Liver (tissue), 9 donors: Measurements from ENCODE around the gene BCAT1. TPM values are rescaled to one million over a fixed set of nuclear protein-coding genes. Genes with fewer than 3 reads are reported as not detected.

Experiments used
- DNase-seq: peaks from one replicate; pipeline ENCODE4 v3.0.0-alpha.2; 2017; ENCODE audit warnings: low spot score
- H3K27ac ChIP-seq, 2 donors: one replicate each; pipeline ENCODE4 v1.7.0; 2013; ENCODE audit warnings: inconsistent platforms in 2 of 2, low read length in 2 of 2, control low read depth in 1 of 2, low read depth in 1 of 2, mild to moderate bottlenecking in 1 of 2
- H3K27me3 ChIP-seq, 4 donors: one replicate each; pipeline versions ENCODE4 v1.6.1 to v1.7.0; 2013; ENCODE audit warnings: low read length in 3 of 4, inconsistent platforms in 1 of 4, mild to moderate bottlenecking in 1 of 4, moderate library complexity in 1 of 4; ENCODE audit not compliant: control insufficient read depth in 4 of 4, insufficient read depth in 4 of 4
- H3K36me3 ChIP-seq, 4 donors: one replicate each; pipeline versions ENCODE4 v1.6.1 to v1.7.0; 2013; ENCODE audit warnings: low read length in 3 of 4, mild to moderate bottlenecking in 3 of 4, low read depth in 1 of 4, moderate library complexity in 1 of 4; ENCODE audit not compliant: control insufficient read depth in 4 of 4, insufficient read depth in 3 of 4
- H3K4me1 ChIP-seq, 4 donors: one replicate each; pipeline versions ENCODE4 v1.6.1 to v1.7.0; 2013; ENCODE audit warnings: low read length in 3 of 4, mild to moderate bottlenecking in 3 of 4, moderate library complexity in 1 of 4; ENCODE audit not compliant: control insufficient read depth in 4 of 4, insufficient read depth in 4 of 4
- H3K4me3 ChIP-seq, 3 donors: one replicate each; pipeline versions ENCODE4 v1.6.1 to v1.7.0; 2013; ENCODE audit warnings: low read length in 3 of 3, control low read depth in 1 of 3, low read depth in 1 of 3, mild to moderate bottlenecking in 1 of 3
- H3K9ac ChIP-seq, 2 donors: one replicate each; pipeline ENCODE4 v1.7.0; 2013; ENCODE audit warnings: low read length in 2 of 2, mild to moderate bottlenecking in 2 of 2, moderate library complexity in 2 of 2, control low read depth in 1 of 2, low read depth in 1 of 2
- H3K9me3 ChIP-seq, 4 donors: one replicate each; pipeline versions ENCODE4 v1.6.1 to v1.7.0; 2013; ENCODE audit warnings: low read length in 3 of 4; ENCODE audit not compliant: control insufficient read depth in 4 of 4
- FOXA1 ChIP-seq: IDR thresholded peaks from 2 replicates; pipeline ENCODE4 v1.6.1; 2016; ENCODE audit warnings: antibody characterized with exemption
- GABPA ChIP-seq, 2 donors: IDR thresholded peaks in 1 of 2; conservative IDR thresholded peaks in 1 of 2; 2 replicates each; pipeline ENCODE4 v1.6.1; 2016; ENCODE audit warnings: antibody characterized with exemption in 2 of 2, mild to moderate bottlenecking in 1 of 2, moderate library complexity in 1 of 2
- HNF4A ChIP-seq, 2 donors: conservative IDR thresholded peaks; 2 replicates each; pipeline ENCODE4 v1.6.1; 2016; ENCODE audit warnings: antibody characterized with exemption in 2 of 2, mild to moderate bottlenecking in 2 of 2
- HNF4G ChIP-seq: IDR thresholded peaks from 2 replicates; pipeline ENCODE4 v1.6.1; 2016; ENCODE audit warnings: antibody characterized with exemption
- JUND ChIP-seq, 2 donors: IDR thresholded peaks; 2 replicates each; pipeline ENCODE4 v1.6.1; 2016; ENCODE audit warnings: antibody characterized with exemption in 2 of 2
- NR2F2 ChIP-seq: IDR thresholded peaks from 2 replicates; pipeline ENCODE4 v1.6.1; 2016; ENCODE audit warnings: antibody characterized with exemption
- RAD21 ChIP-seq, 2 donors: IDR thresholded peaks; 2 replicates each; pipeline ENCODE4 v1.6.1; 2016; ENCODE audit warnings: antibody characterized with exemption in 2 of 2, mild to moderate bottlenecking in 2 of 2
- RXRA ChIP-seq, 2 donors: IDR thresholded peaks; 2 replicates each; pipeline ENCODE4 v1.6.1; 2017 to 2018; ENCODE audit warnings: antibody characterized with exemption in 2 of 2, mild to moderate bottlenecking in 1 of 2
- WGBS: extraction: QIAGEN DNeasy Blood & Tissue Kit; methylation state at CpG from one replicate; pipeline ENCODE4 v1.1.7; 2013; 5-methylcytosine and 5-hydroxymethylcytosine counted together
- polyA plus RNA-seq, 2 donors: library from polyadenylated mRNA; stranded (reverse) in 1 of 2; unstranded in 1 of 2; fragments of 200-250 nt in 1 of 2; fragments of >200 nt in 1 of 2; fragmentation: Nextera tagmentation in 1 of 2; extraction: Ambion mirVana in 1 of 2; gene quantifications; one replicate each; pipeline versions ENCODE4 v1.2.1 to v1.2.3, GENCODE V29; 2013 to 2015
- total RNA-seq, 2 donors: library from RNA; depleted of rRNA; stranded (reverse); fragments of >200 nt; gene quantifications; one replicate each; pipeline ENCODE4 v1.2.3, GENCODE V29; 2014
- TF ChIP-seq, protein P1 (sequence below): IDR thresholded peaks from 2 replicates; pipeline ENCODE4 v1.6.1; 2016; ENCODE audit warnings: antibody characterized with exemption, mild to moderate bottlenecking
- TF ChIP-seq, protein P2 (sequence below): IDR thresholded peaks from 2 replicates; pipeline ENCODE4 v1.6.1; 2016; ENCODE audit warnings: antibody characterized with exemption
- TF ChIP-seq, protein P3 (sequence below): IDR thresholded peaks from 2 replicates; pipeline ENCODE4 v1.6.1; 2016; ENCODE audit warnings: antibody characterized with exemption
- donor health status: healthy.
- donor health status: healthy.
- donor health status: healthy.
- donor health status: healthy.
- donor health status: healthy.

The BCAT1 gene
- total and polyA plus RNA-seq, 4 donors = 0.14 to 10.0 (median 0.85) TPM

DNA sequence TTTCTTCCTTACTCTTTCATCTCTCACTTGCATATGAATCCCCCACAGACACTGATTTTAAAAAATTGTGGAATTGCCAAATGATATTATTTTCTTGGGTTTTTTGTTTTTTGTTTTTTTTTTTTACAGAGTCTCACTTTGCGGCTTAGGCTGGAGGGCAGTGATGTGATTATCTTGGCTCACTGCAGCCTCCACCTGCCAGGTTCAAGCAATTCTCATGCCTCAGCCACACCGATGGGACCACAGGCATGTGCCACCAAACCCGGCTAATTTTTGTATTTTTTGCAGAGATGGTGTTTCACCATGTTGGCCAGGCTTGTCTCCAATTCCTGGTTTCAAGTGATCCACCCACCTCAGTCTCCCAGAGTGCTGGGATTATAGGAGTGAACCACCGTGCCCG lies 68.2 kb downstream of the BCAT1 start:
- WGBS = 98% methylated on average over 5 of the region's 5 CpGs
- no peak for DNase-seq

DNA sequence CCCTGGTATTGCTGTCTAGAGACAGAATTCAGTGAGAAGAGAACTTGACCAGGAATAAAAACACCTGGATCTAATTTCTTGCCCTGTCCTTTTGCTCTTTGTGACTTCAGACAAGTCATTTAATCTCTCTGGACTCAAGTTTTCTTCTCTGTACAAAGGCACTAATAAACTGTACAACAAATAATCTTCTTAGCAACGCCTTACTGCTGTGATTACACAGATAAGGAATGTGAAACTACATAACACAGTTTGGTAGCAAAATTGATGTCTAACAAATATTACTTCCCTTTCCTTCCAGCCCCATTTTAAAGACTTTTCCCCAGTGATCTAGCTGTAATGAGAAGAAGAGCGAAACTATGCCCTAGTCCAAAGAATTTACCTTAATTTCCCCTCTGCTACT lies 69.3 kb downstream of the BCAT1 start:
- no peaks in the 10 kb centered on the region for H3K36me3 ChIP-seq
- no peaks in the 10 kb centered on the region for H3K4me1 ChIP-seq
- no peak overlapping the region for H3K9ac ChIP-seq
- no peaks in the 10 kb centered on the region for H3K9me3 ChIP-seq
- no peak overlapping the region for H3K4me3 ChIP-seq
- TF ChIP-seq JUND (IDR thresholded peaks at IDR 0.05) (no peak), NR2F2 (no peak), FOXA1 (no peak)
- TF ChIP-seq, protein P1, sequence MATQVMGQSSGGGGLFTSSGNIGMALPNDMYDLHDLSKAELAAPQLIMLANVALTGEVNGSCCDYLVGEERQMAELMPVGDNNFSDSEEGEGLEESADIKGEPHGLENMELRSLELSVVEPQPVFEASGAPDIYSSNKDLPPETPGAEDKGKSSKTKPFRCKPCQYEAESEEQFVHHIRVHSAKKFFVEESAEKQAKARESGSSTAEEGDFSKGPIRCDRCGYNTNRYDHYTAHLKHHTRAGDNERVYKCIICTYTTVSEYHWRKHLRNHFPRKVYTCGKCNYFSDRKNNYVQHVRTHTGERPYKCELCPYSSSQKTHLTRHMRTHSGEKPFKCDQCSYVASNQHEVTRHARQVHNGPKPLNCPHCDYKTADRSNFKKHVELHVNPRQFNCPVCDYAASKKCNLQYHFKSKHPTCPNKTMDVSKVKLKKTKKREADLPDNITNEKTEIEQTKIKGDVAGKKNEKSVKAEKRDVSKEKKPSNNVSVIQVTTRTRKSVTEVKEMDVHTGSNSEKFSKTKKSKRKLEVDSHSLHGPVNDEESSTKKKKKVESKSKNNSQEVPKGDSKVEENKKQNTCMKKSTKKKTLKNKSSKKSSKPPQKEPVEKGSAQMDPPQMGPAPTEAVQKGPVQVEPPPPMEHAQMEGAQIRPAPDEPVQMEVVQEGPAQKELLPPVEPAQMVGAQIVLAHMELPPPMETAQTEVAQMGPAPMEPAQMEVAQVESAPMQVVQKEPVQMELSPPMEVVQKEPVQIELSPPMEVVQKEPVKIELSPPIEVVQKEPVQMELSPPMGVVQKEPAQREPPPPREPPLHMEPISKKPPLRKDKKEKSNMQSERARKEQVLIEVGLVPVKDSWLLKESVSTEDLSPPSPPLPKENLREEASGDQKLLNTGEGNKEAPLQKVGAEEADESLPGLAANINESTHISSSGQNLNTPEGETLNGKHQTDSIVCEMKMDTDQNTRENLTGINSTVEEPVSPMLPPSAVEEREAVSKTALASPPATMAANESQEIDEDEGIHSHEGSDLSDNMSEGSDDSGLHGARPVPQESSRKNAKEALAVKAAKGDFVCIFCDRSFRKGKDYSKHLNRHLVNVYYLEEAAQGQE = no peak
- no peak overlapping the region for H3K27ac ChIP-seq
- no peak for DNase-seq
- 80% methylated on average over 2 of the region's 2 CpGs for WGBS
- no peaks in the 10 kb centered on the region for H3K27me3 ChIP-seq

More for the DNA sequence above, 68.2 kb downstream of the BCAT1 start:
- H3K9ac ChIP-seq = no peak overlapping the region
- H3K27ac ChIP-seq = no peak overlapping the region
- H3K9me3 ChIP-seq = no peaks in the 10 kb centered on the region
- H3K27me3 ChIP-seq = no peaks in the 10 kb centered on the region
- no peak overlapping the region for H3K4me3 ChIP-seq
- TF ChIP-seq RAD21 (IDR thresholded peaks at IDR 0.05) (no peak), GABPA (IDR thresholded peaks at IDR 0.05 in 1 of 2, conservative IDR thresholded peaks at IDR 0.05 in 1 of 2) (no peak), JUND (IDR thresholded peaks at IDR 0.05) (no peak), NR2F2 (no peak), HNF4G (no peak), HNF4A (conservative IDR thresholded peaks at IDR 0.05) (no peak)
- TF ChIP-seq, protein P2, sequence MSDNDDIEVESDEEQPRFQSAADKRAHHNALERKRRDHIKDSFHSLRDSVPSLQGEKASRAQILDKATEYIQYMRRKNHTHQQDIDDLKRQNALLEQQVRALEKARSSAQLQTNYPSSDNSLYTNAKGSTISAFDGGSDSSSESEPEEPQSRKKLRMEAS = no peak
- H3K4me1 ChIP-seq = no peaks in the 10 kb centered on the region
- no peaks in the 10 kb centered on the region for H3K36me3 ChIP-seq

DNA sequence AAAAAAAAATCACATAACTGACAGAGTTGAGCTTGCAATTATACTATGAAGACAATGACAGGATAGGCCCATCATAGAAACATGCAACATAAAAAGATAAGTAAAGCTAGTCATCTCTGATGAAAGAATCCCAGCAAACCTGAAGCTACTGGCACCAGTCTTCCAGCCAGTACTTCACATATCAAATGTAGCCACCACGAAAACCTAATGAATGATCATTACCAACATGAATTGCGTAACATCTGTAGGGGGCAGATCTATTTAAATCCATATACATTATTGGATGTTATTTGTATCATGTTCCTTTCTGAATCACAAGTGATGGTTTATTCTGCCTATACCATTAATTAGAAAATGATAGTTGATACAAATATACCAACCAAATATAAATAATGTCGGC lies 73.9 kb downstream of the BCAT1 start:
- Histone ChIP-seq H3K9me3 (no peaks in the 10 kb centered on the region), H3K4me3 (no peak overlapping the region), H3K27me3 (no peaks in the 10 kb centered on the region), H3K36me3 (no peaks in the 10 kb centered on the region), H3K27ac (no peak overlapping the region), H3K9ac (no peak overlapping the region), H3K4me1 (no peaks in the 10 kb centered on the region)
- no peak for DNase-seq
- 95% methylated on average over 3 of the region's 3 CpGs for WGBS
- TF ChIP-seq, protein P2 = no peak
- TF ChIP-seq RXRA (IDR thresholded peaks at IDR 0.05) (no peak), GABPA (IDR thresholded peaks at IDR 0.05 in 1 of 2, conservative IDR thresholded peaks at IDR 0.05 in 1 of 2) (no peak), RAD21 (IDR thresholded peaks at IDR 0.05) (no peak), HNF4A (conservative IDR thresholded peaks at IDR 0.05) (no peak), NR2F2 (no peak)
- TF ChIP-seq, protein P3, sequence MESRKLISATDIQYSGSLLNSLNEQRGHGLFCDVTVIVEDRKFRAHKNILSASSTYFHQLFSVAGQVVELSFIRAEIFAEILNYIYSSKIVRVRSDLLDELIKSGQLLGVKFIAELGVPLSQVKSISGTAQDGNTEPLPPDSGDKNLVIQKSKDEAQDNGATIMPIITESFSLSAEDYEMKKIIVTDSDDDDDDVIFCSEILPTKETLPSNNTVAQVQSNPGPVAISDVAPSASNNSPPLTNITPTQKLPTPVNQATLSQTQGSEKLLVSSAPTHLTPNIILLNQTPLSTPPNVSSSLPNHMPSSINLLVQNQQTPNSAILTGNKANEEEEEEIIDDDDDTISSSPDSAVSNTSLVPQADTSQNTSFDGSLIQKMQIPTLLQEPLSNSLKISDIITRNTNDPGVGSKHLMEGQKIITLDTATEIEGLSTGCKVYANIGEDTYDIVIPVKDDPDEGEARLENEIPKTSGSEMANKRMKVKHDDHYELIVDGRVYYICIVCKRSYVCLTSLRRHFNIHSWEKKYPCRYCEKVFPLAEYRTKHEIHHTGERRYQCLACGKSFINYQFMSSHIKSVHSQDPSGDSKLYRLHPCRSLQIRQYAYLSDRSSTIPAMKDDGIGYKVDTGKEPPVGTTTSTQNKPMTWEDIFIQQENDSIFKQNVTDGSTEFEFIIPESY = no peak
- TF ChIP-seq, protein P1 = no peak
